Measurements from ENCODE around the gene GATB. TPM values are rescaled to one million over a fixed set of nuclear protein-coding genes. Genes with fewer than 3 reads are reported as not detected.

Gene GATB
- total RNA-seq, 1 donor from 2014 or later = 22.9 TPM

DNA sequence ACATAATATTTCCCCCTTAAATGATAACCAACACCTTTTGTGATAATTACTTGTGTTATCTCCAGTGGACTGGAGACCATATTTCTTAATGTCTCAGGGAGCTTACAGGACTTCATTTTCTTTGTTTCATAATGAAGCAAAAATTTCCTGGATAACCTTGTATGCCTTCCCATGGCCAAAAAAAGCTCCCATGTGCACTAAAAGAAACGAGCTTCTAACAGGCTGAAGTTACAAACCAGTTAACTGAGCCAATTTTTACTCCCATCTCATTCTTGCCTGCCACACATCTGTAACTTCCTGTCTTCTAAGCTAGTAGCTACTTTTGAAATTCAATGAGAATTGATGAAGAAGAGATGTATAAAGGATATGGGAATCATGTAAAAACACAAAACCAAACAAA lies 32.8 kb downstream of the GATB start:
- no peak for ATAC-seq (ENCODE audit: low read depth)
- no peak overlapping the region for H3K27ac Mint-ChIP-seq
- ChIA-PET POLR2A (no interaction called here), CTCF (no interaction called here)
- peaks cover 1% of the 10 kb centered on the region for H3K4me1 Mint-ChIP-seq
- no peak overlapping the region for H3K4me3 Mint-ChIP-seq
- peaks cover 10% of the 10 kb centered on the region for H3K36me3 Mint-ChIP-seq (ENCODE audit: low read depth)
- TF ChIP-seq, protein P1, sequence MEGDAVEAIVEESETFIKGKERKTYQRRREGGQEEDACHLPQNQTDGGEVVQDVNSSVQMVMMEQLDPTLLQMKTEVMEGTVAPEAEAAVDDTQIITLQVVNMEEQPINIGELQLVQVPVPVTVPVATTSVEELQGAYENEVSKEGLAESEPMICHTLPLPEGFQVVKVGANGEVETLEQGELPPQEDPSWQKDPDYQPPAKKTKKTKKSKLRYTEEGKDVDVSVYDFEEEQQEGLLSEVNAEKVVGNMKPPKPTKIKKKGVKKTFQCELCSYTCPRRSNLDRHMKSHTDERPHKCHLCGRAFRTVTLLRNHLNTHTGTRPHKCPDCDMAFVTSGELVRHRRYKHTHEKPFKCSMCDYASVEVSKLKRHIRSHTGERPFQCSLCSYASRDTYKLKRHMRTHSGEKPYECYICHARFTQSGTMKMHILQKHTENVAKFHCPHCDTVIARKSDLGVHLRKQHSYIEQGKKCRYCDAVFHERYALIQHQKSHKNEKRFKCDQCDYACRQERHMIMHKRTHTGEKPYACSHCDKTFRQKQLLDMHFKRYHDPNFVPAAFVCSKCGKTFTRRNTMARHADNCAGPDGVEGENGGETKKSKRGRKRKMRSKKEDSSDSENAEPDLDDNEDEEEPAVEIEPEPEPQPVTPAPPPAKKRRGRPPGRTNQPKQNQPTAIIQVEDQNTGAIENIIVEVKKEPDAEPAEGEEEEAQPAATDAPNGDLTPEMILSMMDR (IDR thresholded peaks at IDR 0.05) = no peak
- no peak for DNase-seq
- intact Hi-C loops (cut with micrococcal nuclease) = no loop called here
- no peaks in the 10 kb centered on the region for H3K9me3 Mint-ChIP-seq
- H3K27me3 Mint-ChIP-seq = no peaks in the 10 kb centered on the region

DNA sequence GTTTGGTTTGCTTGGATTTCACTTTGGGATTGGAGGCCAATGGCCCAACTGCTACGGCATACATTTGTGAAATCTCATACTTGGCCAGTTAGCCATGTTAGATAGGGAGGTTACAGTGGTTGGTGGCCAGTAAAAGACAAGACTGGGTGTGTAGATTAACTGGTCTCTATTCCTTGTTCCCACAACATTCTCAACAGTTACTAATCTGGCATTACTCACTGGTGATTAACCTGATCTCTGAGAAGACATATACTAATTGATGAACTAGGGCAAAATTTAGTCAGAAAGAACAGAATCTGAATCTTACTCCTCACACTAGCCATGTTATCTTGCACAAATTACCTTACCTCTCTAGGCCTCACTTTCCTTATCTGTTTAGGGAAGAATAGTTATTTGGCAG lies 33.4 kb downstream of the GATB start:
- Mint-ChIP-seq H3K9me3 (no peaks in the 10 kb centered on the region), H3K36me3 (ENCODE audit: low read depth) (peaks cover 17% of the 10 kb centered on the region), H3K4me3 (no peak overlapping the region), H3K4me1 (no peaks in the 10 kb centered on the region), H3K27ac (no peak overlapping the region), H3K27me3 (no peaks in the 10 kb centered on the region)
- ATAC-seq (ENCODE audit: low read depth) (no peak), DNase-seq (no peak)
- CTCF ChIA-PET = no interaction called here
- intact Hi-C loops (cut with micrococcal nuclease) = no loop called here
- POLR2A ChIA-PET = no interaction called here
- TF ChIP-seq, protein P1 (IDR thresholded peaks at IDR 0.05) = no peak

DNA sequence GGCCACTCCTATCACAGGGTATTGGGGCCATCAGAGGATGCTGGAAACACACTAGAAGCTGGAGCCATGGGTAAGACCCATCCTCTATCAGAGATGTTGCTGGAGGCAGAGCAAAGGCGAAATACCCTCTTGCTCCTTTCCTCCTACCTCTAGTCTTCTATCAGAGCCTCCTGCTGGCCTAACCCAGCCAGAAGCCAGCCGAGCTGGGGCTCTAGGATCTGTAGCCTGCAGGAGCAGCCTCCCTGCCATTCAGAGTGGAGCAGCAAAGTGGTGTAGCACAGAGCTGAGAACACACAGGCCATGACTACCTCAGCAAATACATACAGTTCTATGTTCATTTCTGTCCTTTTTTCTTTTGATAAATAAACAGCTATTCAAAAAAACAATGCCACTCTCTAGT lies 35.7 kb downstream of the GATB start:
- no peak overlapping the region for H3K4me3 Mint-ChIP-seq
- CTCF ChIA-PET = no interaction called here
- no peaks in the 10 kb centered on the region for H3K9me3 Mint-ChIP-seq
- no peak for DNase-seq
- no peak for ATAC-seq (ENCODE audit: low read depth)
- no peaks in the 10 kb centered on the region for H3K27me3 Mint-ChIP-seq
- TF ChIP-seq, protein P1 (IDR thresholded peaks at IDR 0.05) = no peak
- peaks cover 23% of the 10 kb centered on the region for H3K36me3 Mint-ChIP-seq (ENCODE audit: low read depth)
- POLR2A ChIA-PET = no interaction called here
- H3K4me1 Mint-ChIP-seq = no peaks in the 10 kb centered on the region
- H3K27ac Mint-ChIP-seq = no peak overlapping the region
- intact Hi-C loops (cut with micrococcal nuclease) = no loop called here

DNA sequence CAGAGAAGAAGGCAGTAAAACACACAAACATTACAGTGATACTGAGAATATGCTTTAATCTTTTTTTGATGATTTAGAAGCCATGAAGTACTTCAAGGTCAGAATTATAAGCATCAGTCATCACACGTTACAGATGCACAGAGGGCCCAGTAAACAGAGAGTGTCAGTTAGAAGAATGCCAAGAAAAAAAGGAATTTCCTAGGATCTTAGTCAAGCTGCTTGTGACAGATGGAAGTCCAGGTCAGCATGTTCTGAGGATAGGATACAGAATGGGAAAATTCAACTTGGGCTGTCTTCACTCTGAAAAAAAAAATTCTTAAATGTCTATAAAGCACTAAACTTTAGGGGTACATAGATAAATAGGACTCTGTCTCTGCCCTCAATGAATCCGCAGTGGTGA lies 38.9 kb downstream of the GATB start:
- H3K27me3 Mint-ChIP-seq = no peaks in the 10 kb centered on the region
- DNase-seq (no peak), ATAC-seq (ENCODE audit: low read depth) (no peak)
- TF ChIP-seq, protein P1 (IDR thresholded peaks at IDR 0.05) = no peak
- H3K9me3 Mint-ChIP-seq = no peaks in the 10 kb centered on the region
- no peak overlapping the region for H3K27ac Mint-ChIP-seq
- intact Hi-C loops (cut with micrococcal nuclease) = no loop called here
- H3K36me3 Mint-ChIP-seq (ENCODE audit: low read depth) = peaks cover 47% of the 10 kb centered on the region
- peaks cover 9% of the 10 kb centered on the region for H3K4me1 Mint-ChIP-seq
- no peak overlapping the region for H3K4me3 Mint-ChIP-seq
- CTCF ChIA-PET = no interaction called here
- POLR2A ChIA-PET = no interaction called here

DNA sequence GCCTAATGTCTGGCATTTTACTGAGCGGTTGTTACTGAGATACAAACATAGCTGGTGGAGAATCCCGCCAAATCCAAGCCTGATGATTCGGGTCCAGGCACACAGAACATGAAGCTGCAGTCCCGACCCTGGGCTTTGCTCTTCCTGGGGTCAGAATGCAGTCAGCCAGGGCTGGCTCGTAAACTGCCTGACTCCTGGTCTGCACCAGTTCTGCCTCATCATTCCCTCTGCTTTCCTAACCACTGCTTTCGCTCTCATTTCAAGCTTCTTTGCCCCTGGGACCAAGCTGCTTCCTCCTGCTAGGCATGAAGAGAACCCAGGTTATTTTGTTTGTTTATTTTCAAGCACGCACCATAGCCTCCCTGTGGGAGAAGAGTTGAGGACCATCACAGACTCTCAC lies 39.3 kb downstream of the GATB start:
- Mint-ChIP-seq H3K36me3 (ENCODE audit: low read depth) (peaks cover 51% of the 10 kb centered on the region), H3K27me3 (no peaks in the 10 kb centered on the region), H3K27ac (no peak overlapping the region), H3K4me1 (peaks cover 9% of the 10 kb centered on the region), H3K4me3 (no peak overlapping the region), H3K9me3 (no peaks in the 10 kb centered on the region)
- intact Hi-C loops (cut with micrococcal nuclease) = no loop called here
- POLR2A ChIA-PET = no interaction called here
- DNase-seq = no peak
- TF ChIP-seq, protein P1 (IDR thresholded peaks at IDR 0.05) = no peak
- ATAC-seq (ENCODE audit: low read depth) = no peak
- CTCF ChIA-PET = no interaction called here

Data from activated B cell treated with CpG ODN at 0.5 μM for 24 hours (primary cell).